Measurements from ENCODE around the gene MRPL43. TPM values are rescaled to one million over a fixed set of nuclear protein-coding genes. Genes with fewer than 3 reads are reported as not detected.
A peak's percentile ranks its signal among the peaks of the same experiment; 100 is the strongest.
"Not testable (repeated sequence)": the region's sequence is repeated elsewhere in the genome, so short reads cannot be mapped to it uniquely, and the experiment has no call there.

The MRPL43 gene
- 100 to 1,000 TPM in 1 of 2 donors, 10 to 100 TPM in 1; 98.3 to 119 TPM for total RNA-seq

DNA sequence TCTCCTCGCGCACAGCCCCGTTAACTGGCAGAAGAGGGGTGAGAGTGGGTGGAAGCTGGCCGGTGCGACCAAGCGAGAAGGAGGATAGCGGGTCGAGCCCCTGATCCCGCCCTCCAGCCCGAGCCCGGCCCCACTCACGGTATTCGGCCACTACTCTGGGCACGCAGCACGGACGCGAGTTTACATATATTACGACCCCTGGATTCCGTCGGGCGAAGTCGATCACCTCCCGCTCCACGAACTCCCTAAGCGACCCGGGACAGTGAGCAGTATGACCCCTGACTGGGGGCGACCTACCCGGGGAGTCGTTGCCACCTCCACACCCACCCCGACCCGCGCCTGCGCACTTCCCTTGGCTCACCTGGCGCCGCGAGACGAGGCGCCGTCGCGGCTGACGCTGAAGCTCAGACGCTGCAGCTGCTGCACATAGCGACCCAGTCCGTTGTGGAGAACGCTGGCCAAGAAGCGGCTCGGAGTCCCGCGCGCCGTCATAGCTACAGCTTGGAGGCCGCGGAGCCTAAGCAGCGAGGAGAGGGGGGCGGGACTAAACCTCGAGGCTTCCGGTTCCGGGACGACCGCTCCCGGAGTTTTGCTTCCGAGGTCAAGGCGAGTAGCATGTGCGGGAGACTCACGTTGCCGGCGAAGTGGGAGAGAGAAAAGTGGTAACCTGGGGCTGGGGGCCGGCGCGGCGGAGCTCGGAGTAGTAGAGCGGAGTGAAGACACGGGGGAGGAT, at the start of gene MRPL43, which contains the start of gene TWNK:
TSS of gene MRPL43 (minus strand) at position 546 of the 733 bp plus-strand sequence. CDS start at position 492, 54 bp downstream.
TSS of gene TWNK (plus strand) at position 592 of the 733 bp plus-strand sequence. CDS start 668 bp downstream, outside the sequence.
- peak; percentile 77 for DNase-seq (ENCODE audit: low spot score)
- H3K36me3 ChIP-seq = peaks cover 0 to 9% of the 10 kb centered on the region in 2 donors
- intact Hi-C loops (cut with DNase I) = no loop called here
- peak within 1 kb of the TSS; percentile 77 to 83 for H3K27ac ChIP-seq
- no peaks in the 10 kb centered on the region for H3K27me3 ChIP-seq (replicated peaks; ENCODE audit: insufficient read depth)
- H3K4me1 ChIP-seq (replicated peaks) = peaks cover 7% of the 10 kb centered on the region
- TF ChIP-seq, protein P1, sequence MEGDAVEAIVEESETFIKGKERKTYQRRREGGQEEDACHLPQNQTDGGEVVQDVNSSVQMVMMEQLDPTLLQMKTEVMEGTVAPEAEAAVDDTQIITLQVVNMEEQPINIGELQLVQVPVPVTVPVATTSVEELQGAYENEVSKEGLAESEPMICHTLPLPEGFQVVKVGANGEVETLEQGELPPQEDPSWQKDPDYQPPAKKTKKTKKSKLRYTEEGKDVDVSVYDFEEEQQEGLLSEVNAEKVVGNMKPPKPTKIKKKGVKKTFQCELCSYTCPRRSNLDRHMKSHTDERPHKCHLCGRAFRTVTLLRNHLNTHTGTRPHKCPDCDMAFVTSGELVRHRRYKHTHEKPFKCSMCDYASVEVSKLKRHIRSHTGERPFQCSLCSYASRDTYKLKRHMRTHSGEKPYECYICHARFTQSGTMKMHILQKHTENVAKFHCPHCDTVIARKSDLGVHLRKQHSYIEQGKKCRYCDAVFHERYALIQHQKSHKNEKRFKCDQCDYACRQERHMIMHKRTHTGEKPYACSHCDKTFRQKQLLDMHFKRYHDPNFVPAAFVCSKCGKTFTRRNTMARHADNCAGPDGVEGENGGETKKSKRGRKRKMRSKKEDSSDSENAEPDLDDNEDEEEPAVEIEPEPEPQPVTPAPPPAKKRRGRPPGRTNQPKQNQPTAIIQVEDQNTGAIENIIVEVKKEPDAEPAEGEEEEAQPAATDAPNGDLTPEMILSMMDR (IDR thresholded peaks at IDR 0.05) = no peak
- TF ChIP-seq POLR2AphosphoS5 (IDR thresholded peaks at IDR 0.05) (peak; percentile 92), POLR2A (IDR thresholded peaks at IDR 0.05) (peak; percentile 49)
- H3K4me3 ChIP-seq = peak within 1 kb of the TSS; percentile 70 to 72
- H3K9me3 ChIP-seq = no peaks in the 10 kb centered on the region
- under 1% methylated on average over 62 of the region's 75 CpGs for WGBS

DNA sequence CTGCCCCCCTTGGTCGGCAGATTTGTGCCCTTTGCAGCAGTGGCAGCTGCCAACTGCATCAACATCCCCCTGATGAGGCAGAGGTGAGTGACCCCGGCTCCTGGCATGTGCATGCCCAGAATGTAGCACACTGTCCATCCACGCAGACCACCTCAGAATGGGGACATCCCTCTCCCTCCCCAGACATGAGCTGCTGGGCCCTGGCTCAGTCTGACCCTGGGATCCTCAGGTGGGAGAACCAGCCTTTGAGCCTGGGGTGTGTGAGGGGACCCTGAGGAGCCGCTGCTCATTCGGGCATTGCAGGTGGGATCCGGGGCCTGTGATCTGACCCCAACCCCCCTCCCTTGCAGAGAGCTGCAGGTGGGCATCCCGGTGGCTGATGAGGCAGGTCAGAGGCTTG, 49.4 kb upstream of the MRPL43 start:
- TF ChIP-seq, protein P1 (IDR thresholded peaks at IDR 0.05) = no peak
- TF ChIP-seq POLR2A (IDR thresholded peaks at IDR 0.05) = no peak
- no peak for TF ChIP-seq POLR2AphosphoS5 (IDR thresholded peaks at IDR 0.05)
- 84% methylated on average over 5 of the region's 7 CpGs for WGBS
- H3K27me3 ChIP-seq (replicated peaks; ENCODE audit: insufficient read depth) = no peaks in the 10 kb centered on the region
- H3K27ac ChIP-seq = no peak overlapping the region
- peaks cover 0 to 4% of the 10 kb centered on the region in 2 donors for H3K36me3 ChIP-seq
- H3K4me3 ChIP-seq = no peak overlapping the region
- intact Hi-C loops (cut with DNase I) = no loop called here
- DNase-seq (ENCODE audit: low spot score) = no peak
- no peaks in the 10 kb centered on the region for H3K9me3 ChIP-seq
- H3K4me1 ChIP-seq (replicated peaks) = peaks cover 13% of the 10 kb centered on the region

DNA sequence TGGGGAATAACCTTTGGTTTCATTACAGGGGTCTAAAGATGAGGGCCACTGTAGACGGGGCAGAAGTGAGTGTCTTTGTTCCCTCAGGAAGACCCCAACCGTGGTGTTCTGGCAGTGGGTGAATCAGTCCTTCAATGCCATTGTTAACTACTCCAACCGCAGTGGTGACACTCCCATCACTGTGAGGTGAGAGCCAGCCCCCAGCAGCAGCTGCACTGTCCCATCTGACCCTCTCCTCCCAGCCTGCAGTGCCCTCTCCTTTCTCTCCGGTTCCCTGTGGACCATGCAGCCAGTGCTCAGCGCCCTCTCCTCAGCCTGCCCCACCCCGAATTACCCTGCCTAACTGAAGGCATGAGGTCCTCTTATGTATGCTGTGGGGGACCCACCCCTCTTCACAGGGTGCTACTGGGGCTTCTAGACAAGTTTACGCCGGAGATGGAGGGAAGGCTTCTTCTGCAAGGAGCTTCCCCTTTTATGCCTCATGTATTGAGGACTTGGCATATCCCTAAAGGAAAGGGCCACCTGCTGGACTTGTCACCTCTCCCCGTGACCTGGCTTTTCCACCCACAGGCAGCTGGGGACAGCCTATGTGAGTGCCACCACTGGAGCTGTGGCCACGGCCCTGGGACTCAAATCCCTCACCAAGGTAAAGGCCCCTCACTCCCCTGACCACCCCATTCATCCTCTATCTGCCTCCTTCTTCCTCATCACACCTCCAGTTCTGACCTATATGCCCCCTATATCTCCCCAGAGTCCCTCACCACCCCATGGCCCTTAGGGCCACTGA, 48.8 kb upstream of the MRPL43 start:
- no peaks in the 10 kb centered on the region for H3K27me3 ChIP-seq (replicated peaks; ENCODE audit: insufficient read depth)
- H3K36me3 ChIP-seq = peaks cover 0 to 4% of the 10 kb centered on the region in 2 donors
- TF ChIP-seq POLR2A (IDR thresholded peaks at IDR 0.05) = no peak
- TF ChIP-seq, protein P1 (IDR thresholded peaks at IDR 0.05) = no peak
- TF ChIP-seq POLR2AphosphoS5 (IDR thresholded peaks at IDR 0.05) = no peak
- no peak for DNase-seq (ENCODE audit: low spot score)
- H3K4me3 ChIP-seq = no peak overlapping the region
- intact Hi-C loops (cut with DNase I) = no loop called here
- 84% methylated on average over 10 of the region's 10 CpGs for WGBS
- no peak overlapping the region for H3K27ac ChIP-seq
- H3K9me3 ChIP-seq = no peaks in the 10 kb centered on the region
- H3K4me1 ChIP-seq (replicated peaks) = peaks cover 13% of the 10 kb centered on the region

- Histone ChIP-seq H3K9me3 (no peaks in the 10 kb centered on the region), H3K36me3 (peaks cover 0 to 4% of the 10 kb centered on the region in 2 donors), H3K27ac (no peak overlapping the region), H3K4me3 (no peak overlapping the region), H3K4me1 (replicated peaks) (peaks cover 16% of the 10 kb centered on the region), H3K27me3 (replicated peaks; ENCODE audit: insufficient read depth) (no peaks in the 10 kb centered on the region)
- WGBS = 91% methylated on average over 7 of the region's 7 CpGs
- DNase-seq (ENCODE audit: low spot score) = no peak
- intact Hi-C loops (cut with DNase I) = no loop called here
- no peak for TF ChIP-seq POLR2AphosphoS5 (IDR thresholded peaks at IDR 0.05)
- TF ChIP-seq, protein P1 (IDR thresholded peaks at IDR 0.05) = no peak
- no peak for TF ChIP-seq POLR2A (IDR thresholded peaks at IDR 0.05)
Measured at GRCh38 chr10:101035314-101035713, 48.0 kb upstream of the MRPL43 start.

DNA sequence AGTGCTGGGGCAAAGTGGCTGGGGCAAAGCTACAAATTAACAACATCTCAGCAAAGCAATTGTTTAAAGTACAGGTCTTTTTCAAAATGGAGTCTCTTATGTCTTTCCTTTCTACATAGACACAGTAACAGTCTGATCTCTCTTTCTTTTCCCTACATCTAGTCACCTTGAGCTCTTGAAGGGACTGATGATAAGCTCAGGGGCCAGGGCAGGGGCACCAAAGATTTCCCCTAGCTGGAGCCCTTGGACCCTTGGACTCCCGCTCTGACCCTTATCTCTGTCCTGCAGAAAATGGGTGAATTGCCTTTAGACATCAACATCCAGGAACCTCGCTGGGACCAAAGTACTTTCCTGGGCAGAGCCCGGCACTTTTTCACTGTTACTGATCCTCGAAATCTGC, 47.1 kb upstream of the MRPL43 start:
- not testable (repeated sequence) for H3K36me3 ChIP-seq; H3K27ac ChIP-seq; H3K9me3 ChIP-seq; H3K27me3 ChIP-seq (replicated peaks; ENCODE audit: insufficient read depth); DNase-seq (ENCODE audit: low spot score); H3K4me3 ChIP-seq
- WGBS = 93% methylated on average over 4 of the region's 4 CpGs
- peaks cover 16% of the 10 kb centered on the region for H3K4me1 ChIP-seq (replicated peaks)
- intact Hi-C loops (cut with DNase I) = loop anchor here (5.0 kb wide), 1 partner anchor 33 kb away; no protein-coding TSS in a partner anchor
